ENCODE measurements around the gene CRACR2A.

The CRACR2A gene

GRCh38 chr12:3611860-3612703 lies 140.8 kb downstream of the CRACR2A start:
- DNase-seq, result no peak

- no peak for DNase-seq
These were observed 145.1 kb downstream of the CRACR2A start for GRCh38 chr12:3607821-3608220.

- DNase-seq, result no peak
These were observed 145.7 kb downstream of the CRACR2A start for GRCh38 chr12:3607039-3607720.

GRCh38 chr12:3606128-3606527 lies 146.8 kb downstream of the CRACR2A start:
- no peak for DNase-seq

- DNase-seq, result no peak
These were observed 147.2 kb downstream of the CRACR2A start for GRCh38 chr12:3605692-3606091.

GRCh38 chr12:3604748-3605586 lies 147.9 kb downstream of the CRACR2A start:
- DNase-seq, result peak; percentile 86

GRCh38 chr12:3604286-3604685 lies 148.6 kb downstream of the CRACR2A start:
- no peak for DNase-seq

- DNase-seq, result no peak
These were observed 149.3 kb downstream of the CRACR2A start for GRCh38 chr12:3603576-3603975.

GRCh38 chr12:3602488-3602887 lies 150.4 kb downstream of the CRACR2A start:
- DNase-seq, result no peak

GRCh38 chr12:3601461-3602150 lies 151.3 kb downstream of the CRACR2A start:
- DNase-seq, result peak; percentile 6

GRCh38 chr12:3600951-3601350 lies 152.0 kb downstream of the CRACR2A start:
- DNase-seq, result no peak

GRCh38 chr12:3600039-3600720 lies 152.7 kb downstream of the CRACR2A start:
- no peak for DNase-seq

- DNase-seq, result no peak
These were observed 153.7 kb downstream of the CRACR2A start for GRCh38 chr12:3598896-3599860.

- DNase-seq, result no peak
These were observed 155.2 kb downstream of the CRACR2A start for GRCh38 chr12:3597526-3598210.

- no peak for DNase-seq
These were observed 156.1 kb downstream of the CRACR2A start for GRCh38 chr12:3596703-3597415.

- no peak for DNase-seq
These were observed 157.2 kb downstream of the CRACR2A start for GRCh38 chr12:3595721-3596120.

GRCh38 chr12:3594966-3595365 lies 157.9 kb downstream of the CRACR2A start:
- no peak for DNase-seq

GRCh38 chr12:3593906-3594483 lies 158.9 kb downstream of the CRACR2A start:
- DNase-seq, result no peak

Measured in NCI-H1105 treated with DMSO at 0.1 percent for 48 hours (cell line).